ENCODE results near the gene WDR36.

The WDR36 gene

DNA sequence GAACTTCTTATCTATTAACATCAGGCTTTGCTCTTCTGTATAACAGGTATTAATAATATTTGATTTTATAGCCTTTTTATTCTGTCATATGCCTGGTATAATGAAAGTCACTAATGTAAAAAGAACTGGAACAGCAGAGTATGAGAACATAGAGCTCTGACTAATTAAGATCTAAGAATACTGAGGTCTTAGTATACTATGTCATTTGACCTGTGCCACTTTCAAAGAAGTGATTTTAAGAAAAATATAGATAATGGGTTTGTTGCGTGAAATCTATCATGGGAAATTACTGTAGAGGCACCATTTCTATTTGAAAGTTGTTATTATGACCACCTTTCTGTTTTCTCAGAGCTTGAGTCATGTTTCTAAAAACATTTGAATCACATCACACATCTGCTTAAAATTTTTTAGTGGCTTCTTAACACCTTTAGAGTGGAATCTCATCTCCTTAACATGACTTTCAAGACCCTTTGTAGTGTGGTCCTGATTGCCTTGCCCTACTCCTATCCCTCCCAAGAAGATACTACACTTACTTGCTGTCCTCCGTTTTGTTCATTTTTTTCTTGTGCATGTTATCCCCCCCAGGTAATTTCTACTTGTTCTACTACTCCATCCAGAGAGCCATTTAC, 14.3 kb downstream of the WDR36 start:
- DNase-seq = no peak

DNA sequence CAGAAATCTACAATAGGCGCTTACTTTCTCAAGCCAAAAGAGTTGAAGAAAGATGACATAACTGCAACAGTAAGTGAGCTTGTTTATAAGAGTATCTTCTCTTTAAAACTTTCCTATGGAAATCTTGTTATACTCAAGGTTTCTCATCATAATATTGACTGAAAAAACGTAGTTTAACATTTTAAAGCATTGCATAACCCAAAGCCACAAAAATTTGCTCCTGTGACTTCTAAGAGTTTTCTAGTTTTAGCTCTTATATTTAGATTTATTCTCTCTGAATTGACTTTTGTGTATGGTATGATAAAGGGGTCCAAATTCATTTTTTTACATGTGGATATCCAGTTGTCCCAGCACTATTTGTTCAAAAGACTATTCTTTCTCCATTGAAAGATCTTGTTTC, 15.2 kb downstream of the WDR36 start:
- DNase-seq = no peak

DNA sequence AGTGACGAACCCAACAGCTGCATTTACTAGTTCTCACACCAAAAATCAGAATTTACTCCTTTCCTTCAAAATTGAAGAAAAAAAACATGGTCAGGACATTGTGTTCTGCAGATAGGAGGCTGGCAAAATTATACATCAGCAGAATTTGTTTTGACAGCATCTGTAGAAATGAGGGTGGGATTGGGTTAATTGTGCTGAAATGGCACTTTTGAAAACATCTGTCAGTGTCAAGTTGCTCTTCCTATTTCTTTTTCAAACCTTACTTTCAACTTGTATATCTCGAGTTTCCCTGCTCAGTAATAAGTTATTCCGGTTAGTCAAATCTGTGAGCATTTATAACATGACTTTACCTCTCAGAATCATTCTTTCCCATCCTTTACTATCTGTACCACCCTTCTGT, 19.8 kb downstream of the WDR36 start:
- DNase-seq = no peak

DNA sequence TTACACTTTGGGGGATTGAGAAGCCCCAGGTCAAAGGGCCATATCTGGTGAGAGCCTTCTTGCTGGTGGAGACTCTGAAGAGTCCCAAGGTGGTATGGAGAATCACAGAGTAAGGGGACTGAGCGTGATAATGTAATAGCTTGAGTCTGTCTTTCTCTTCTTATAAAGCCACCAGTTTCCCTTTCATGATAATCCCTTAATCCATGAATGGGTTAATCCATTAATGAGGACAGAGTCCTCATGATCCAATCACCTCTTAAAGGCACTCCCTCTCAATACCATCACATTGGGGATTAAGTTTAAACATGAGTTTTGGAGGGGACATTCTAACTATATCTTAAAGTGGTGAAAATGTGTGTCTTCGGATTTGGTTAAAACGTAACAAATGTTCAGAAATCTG, 21.5 kb downstream of the WDR36 start:
- DNase-seq = no peak

DNA sequence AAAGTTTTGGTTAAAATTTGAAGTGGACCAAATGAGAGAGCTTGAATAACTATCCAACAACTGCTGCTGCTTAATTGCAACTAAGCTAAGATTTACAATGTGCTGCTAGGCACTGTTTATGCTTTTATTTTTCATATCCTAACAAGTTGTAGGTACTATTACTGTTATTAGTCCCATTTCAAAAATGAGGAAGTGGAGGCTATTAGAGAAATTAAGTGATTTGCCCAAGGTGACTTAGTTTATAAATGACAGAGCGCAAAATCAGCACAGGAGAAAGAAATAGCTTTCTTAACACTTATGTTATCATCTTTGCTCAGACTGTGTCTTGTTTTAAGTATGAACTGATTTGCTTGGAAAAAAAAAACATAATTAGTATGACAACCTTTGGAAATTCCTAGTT, 23.1 kb downstream of the WDR36 start:
- DNase-seq = no peak

DNA sequence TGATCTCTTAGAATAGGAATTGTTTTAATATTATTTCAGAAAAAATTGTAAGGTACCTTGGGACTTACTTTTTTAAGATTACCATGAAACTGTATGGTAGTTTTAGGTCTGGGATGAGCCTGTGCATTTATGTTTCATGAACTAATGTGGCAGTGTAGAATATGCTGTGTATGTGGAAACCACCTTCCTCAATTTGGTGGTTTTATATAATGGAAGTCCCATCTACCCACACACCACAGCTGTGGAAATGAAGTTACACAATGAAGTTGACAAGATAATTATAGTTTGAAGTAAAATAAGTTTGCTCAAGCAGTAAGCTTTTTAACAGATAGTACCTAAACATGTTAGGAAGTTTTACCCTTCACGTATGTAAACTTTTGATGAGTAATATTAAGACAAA, 24.4 kb downstream of the WDR36 start:
- no peak for DNase-seq

DNA sequence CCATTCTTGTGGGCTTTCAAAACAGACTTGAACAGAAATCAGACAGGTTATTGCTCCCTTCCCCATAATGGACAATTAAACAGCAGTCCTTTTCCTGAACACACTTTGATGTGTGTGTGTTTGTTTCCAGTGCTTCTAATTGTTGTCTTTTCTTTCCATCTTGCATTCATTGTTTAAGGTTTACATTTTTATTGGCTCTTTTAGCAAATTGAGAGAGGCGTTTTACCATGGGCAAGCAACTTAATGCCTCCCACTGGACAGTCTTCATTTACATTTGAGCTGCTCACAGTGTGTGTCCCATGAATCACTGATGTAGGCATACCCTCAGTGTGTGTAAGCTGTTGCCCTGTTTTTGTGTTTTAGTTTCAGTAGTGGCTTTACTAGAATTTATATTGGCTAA, 25.0 kb downstream of the WDR36 start:
- no peak for DNase-seq

DNA sequence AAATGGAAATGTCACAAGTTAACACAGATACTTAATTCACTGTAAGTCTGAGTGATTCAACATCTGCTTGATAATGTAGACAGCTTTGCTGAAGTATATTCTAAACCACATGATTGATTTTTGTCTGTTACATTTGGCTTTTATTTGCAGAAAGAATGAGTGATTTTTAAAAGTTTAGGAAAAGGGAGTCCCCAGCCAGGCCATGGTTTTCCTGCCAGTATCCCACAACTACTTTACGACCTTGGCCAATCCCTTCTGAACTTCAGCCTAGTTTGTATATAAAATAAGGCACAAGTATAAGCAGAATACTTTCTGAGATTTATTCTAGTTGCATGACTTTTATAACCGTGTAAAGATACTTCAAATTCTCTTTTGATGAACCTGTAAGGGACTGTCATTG, 27.1 kb downstream of the WDR36 start:
- DNase-seq = no peak

DNA sequence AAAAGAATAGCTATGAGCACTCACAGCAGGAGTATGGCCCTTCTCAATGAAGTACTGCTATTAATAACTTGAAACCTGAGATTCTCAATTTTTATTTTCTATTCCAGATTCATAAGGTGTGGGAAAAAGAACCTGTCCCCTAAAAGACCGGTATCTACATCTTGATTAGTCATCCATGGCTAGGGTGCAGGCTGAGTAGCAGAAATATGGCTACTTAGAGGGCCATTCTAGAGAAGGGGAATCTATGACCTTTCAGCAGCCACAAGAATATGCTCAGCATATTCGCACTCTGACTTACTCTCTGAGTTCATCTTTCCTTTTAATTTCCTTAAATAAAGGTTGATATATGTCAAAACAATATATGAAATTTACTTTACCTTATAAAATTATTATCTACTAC, 27.7 kb downstream of the WDR36 start:
- no peak for DNase-seq

DNA sequence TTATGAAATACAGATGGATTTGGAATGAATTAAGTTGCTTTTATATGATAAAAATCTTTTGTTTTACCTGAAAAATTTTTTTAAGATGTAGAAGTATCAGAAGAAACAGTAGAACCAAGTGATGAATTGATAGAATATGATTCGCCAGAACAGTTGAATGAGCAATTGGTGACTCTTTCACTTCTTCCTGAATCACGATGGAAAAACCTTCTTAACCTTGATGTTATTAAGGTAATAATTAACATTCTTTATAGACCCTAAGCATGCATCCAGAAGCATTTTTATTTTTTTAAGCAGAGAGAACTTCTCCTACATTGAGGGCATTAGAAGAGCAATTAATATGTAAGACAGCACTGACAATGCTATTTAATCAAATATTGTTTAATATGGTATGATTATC, 28.8 kb downstream of the WDR36 start:
- DNase-seq = no peak

DNA sequence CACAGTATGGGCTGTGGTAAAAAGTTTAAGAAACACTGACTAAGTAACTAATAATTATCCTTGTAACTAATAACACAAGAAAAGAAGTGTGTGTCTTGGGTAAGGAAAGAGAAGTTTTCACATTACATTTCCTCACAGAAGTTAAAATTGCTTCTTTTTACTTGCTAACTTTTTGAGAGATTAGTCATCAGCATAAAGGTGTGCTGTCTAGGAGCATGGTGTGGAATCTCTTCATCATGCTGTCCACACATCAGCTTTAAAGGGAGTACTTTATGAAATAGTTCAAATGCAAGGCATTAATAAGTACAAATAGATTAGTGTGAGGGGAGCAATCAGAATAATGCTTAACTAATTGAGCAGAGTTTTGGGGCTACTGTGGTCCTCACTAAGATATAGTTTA, 29.8 kb downstream of the WDR36 start:
- no peak for DNase-seq

DNA sequence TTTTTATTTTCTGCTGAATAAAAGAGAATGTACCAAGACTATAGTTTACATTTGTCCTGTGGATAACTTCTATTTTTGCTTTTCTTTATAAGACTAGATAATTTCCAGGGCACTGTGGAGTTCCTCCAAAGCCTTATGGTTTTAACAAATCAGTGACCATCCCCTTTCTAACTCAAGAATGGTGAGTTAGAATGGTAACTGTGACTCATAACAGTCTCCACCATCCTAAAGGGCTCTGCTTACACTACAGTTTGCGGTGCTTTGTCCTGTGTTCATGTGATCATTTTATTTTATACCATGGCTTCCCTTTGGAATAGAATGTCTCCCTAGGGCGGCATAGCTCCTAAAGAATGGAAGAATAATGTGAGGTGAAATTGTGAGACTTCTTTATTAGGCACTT, 30.2 kb downstream of the WDR36 start:
- DNase-seq = no peak

DNA sequence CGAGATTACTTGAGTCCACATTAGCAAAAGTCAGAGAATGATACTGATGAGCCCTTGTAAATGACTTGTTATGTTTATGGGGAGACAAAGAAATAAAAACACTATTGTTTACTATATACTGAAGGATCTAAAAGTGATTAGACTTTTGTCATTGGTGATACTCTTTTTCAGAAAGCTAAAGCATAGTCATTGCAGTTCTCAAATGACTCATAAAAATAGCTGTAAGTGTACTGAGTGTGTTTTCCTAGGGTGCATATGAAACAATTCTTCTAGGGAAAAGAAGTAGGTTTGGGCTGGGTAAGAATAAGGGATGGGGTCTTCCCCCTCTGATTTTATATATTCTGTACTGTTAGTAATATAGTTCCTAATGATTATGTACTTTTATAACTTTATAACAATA, 32.6 kb downstream of the WDR36 start:
- DNase-seq = no peak

DNA sequence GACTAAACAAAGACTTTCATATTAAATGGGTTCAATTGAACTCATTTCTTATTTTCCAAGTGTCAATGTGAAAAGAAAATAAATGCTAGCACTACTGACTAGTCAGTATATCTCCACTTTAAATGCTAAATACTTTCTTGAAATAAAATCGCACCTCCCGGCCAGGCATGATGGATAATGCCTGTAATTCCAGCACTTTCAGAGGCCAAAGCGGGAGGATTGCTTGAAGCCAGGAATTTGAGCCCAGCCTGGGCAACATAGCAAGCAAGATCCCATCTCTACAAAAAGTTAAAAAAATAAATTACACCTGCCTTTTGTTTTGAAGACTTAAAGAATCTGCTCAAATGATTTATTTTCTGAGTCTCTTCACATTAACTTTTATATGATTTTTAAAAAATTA, 34.7 kb downstream of the WDR36 start:
- DNase-seq = no peak

DNA sequence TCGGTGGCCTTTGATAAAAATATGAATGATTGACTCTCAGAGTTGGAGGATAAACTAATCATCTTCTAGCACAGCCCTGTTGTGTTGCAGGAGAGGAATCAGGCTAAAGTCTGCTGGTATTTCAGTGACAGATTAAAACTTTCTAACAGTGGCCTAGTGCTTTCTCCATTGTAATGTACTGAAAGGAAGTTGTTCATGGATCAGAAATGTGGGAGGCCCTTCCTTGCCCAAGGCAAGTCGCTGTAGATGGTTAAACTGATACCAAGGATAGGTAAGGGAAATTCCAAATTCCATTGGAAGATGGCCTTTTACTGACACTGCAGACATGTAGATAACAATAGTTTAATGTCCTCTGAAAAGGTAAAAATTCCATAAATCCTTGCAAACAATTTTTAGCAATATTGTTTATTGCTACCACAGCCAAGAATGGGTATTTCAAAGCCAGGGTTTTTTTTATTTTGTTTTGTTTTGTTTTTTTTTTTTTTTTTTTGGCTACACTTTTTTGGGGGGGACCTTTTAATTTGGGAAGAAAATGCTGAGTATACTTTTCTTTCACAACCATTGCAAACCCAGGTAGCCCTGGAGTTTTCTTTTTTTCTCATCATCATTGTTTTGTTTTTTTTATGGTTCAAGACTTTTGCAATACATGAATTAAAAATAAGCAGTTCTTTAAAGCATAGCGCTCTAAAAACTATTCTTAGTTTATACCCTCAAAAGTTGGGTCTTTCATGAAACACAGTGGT, 35.5 kb downstream of the WDR36 start:
- DNase-seq = no peak

DNA sequence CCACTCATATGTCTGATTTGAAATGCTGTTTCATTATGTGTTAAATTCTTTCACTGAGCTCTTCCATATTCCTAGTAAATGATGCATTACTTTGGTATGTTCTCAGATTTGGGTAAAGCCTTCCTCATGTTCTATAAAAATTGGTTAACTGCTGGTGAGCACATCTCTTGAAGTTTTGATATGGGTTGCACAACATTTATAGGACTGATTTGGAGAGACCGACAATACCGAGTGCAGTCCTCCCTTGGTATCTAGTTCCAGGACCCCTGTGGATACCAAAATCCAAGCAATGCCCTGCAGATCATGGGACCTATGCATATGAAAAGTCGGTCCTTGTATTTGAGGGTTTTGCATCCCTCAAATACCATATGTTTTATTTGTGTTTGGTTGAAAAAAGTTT, 37.8 kb downstream of the WDR36 start:
- DNase-seq = no peak

DNA sequence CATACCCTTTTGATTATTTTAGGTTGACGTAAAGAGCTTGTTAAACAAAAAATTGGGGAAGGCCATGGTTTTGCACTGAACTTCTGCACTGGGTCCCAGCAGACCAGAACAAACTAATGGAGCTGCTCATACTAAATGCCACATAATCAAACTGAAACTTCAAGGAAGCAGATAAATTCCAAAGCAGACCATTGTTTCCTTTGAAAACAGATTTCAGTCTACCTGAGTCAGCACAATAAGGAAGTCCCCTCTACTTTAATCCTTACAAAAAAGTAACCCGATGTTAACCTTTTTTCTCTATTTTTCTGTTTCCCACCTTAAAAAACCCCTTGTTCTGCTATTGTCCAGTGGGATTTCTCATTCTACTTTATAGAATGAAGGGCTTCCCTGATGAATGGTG, 39.2 kb downstream of the WDR36 start:
- DNase-seq = no peak

DNA sequence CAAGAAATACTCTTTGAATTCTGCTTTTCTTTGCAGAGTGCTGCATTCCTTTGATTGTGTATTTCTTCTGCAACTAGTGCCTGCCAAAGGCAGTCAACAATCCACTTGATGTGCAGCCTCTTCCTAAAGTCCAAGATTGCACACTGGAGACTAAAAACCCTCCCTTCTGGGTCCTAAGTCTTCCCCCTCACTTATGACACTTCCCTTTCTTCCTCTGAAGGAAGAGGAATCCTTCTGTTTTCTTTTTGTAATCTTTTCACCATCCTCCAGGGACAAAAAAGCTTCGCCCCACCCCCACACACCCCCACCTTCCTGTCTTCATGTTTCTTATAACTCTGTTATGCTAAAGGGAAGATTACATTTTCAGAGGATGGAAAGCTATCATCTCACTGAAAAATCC, 39.9 kb downstream of the WDR36 start:
- no peak for DNase-seq

DNA sequence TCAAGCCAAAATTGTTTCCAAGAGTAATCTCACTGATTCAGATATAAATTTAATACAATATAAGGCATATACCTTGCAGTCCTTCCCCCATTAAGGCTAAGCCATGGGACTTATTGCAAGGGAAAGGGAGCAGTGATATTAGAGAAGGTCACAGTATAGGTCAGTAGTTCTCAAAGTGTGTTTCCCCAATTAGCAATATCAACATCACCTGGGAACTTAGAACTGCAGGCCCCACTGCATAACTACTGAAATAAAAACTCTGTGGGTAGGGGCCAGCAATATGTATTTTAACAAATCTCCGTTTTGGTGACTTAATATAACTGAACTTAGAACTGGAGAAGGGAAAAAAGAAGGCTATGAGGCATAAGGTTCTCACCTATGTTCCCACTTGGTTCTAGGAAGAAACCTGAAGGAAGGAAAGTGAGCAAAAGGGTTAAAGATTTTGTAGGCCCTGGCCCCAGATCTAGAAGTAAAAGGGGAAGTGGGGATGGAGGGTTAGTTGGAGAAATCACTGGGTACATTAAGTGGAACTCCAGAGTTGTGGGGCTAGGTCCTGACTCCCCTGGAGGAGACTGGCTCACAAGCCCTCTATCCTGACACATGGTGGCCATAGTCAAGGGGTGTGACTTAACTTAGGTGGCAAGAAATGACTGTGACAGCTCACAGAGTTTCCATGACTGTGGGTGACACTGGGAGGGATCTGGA, 40.7 kb downstream of the WDR36 start:
- DNase-seq = no peak

DNA sequence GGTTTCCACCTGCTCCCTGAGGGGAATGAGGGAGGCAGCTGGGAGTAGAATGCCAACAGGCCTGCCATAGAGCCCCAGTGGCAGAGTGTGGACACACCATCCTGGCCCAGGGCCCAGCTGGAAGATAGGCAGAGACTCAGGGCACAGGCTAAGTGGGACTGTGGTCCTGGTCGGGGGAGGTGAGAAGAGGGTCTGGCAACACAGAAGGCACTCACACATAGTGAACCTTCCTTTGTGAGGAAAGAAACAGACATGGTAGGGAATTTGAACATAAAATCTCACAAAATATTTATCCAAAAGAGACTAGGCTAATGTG, 41.2 kb downstream of the WDR36 start:
- DNase-seq = no peak

DNA sequence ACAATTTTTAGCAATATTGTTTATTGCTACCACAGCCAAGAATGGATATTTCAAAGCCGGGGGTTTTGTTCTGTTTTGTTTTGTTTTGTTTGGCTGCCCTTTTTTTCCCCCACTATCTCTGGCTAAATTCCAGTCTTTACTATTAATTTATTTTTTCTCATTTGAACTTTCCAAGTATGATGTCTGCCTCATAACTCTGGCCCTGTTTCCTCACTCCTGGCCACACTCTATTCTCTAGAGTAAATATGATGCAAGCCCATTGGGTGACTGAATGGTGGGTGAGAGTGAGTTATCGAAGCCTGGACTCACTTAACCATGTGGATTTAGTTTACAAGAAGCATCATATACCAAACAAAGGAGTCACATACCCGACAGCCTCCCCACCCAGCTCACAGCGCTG, 41.9 kb downstream of the WDR36 start:
- no peak for DNase-seq

DNA sequence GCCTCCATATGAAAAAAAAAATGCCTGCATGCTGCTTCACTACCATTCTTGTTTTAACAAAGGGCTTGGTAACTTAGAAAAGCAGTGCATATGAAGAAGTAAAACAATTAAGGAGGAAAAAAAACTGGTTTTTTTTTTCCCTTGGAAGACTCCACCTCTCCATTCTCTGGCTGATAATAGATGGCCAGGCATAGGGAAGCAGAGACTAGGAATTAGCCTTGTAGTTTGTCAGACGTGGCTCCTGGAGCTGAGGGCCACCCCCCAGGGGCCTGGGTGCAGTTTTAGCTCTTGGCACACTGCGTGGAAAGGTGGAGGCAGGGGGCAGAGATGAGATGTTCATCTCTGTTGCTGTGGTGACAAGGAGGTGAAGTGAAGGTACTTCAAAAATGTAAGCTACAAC, 42.7 kb downstream of the WDR36 start:
- DNase-seq = no peak

DNA sequence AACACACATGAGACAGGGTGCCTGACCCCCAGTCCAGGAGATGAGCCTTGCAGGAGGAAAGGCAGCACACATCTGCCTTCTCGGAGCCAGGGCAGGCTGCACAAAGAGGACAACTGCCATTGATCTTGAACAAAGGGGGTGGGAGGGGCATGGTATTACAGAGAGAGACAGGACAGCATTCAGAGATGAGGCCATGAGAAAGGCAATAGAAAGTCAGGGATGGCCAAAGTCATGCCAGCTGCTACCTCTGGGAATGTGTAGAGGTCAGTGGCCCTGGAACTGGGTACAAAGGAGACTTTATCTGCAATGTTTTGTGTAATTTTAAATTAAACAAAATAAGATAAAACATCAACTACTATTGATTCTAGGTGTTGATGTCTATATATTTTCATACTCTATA, 43.2 kb downstream of the WDR36 start:
- no peak for DNase-seq

DNA sequence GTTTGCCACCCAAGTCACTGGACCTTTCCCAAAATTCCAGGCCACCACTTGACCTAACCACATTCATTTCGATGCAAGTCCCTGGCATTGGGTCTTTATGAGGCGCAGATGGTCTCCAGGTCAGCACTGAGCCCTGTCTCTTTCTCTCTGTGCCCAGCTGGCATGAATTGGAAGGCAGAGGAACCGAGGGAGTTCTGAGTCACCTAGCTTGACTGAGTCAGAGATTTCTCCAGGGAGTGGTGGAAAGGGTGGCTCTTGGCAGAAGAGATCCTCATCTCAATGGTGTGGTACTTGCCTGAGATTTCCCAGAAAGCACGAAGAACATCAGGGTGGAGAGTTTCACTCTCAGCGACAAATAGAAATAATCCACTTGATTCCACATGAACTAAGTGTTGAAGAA, 43.8 kb downstream of the WDR36 start:
- no peak for DNase-seq

DNA sequence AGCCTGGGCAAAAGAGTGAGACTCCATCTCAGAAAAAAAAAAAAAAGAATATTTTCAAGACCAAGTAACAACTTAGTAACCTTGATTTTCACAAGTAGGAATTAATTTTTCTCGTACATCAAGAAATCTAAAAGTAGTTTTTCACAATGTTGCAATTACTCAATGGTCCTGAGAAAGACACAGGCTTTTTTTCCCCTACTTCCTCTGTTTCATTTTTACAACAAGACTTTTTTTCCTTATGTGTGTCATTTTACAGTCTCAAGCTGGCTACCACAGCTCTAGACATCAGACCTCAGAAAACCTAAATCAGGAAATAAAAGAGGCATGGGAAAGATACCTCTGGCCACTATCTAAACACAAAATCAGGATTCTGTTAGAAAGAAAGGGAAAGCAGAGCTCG, 45.9 kb downstream of the WDR36 start:
- no peak for DNase-seq
